A549 (cell line): Measurements from ENCODE around the gene TMEM207.

Source experiments
- CHD2 ChIP-seq: fragments of 150-350 bp; IDR thresholded peaks from 2 replicates; pipeline ENCODE4 v1.6.1; 2014; ENCODE audit warnings: low read length; ENCODE audit not compliant: partially characterized antibody
- EP300 ChIP-seq, 2 experiments: fragments of >200 bp; sonication (Bioruptor Twin); formaldehyde crosslinking; IDR thresholded peaks; 2 replicates in 1 of 2; 3 replicates in 1 of 2; pipeline ENCODE4 v1.6.1; 2016 to 2017
- FOSB ChIP-seq: fragments of 250-450 bp; sonication (Bioruptor Pico); IDR thresholded peaks from 2 replicates; pipeline ENCODE4 v1.5.0; 2020; ENCODE audit warnings: mild to moderate bottlenecking, moderate library complexity
- JUN ChIP-seq, 2 experiments: fragments of >200 bp; sonication (Bioruptor Twin); formaldehyde crosslinking; IDR thresholded peaks; 2 replicates in 1 of 2; 3 replicates in 1 of 2; pipeline ENCODE4 v1.6.1; 2016 to 2017
- KDM1A ChIP-seq: fragments of 200-600 bp; sonication (generic); IDR thresholded peaks from 2 replicates; pipeline ENCODE4 v1.6.1; 2016; ENCODE audit warnings: low read depth, mild to moderate bottlenecking
- MAZ ChIP-seq: fragments of 150-350 bp; IDR thresholded peaks from 2 replicates; pipeline ENCODE4 v1.6.1; 2014; ENCODE audit warnings: antibody characterized with exemption, low read depth, low read length, borderline replicate concordance
- POLR2A ChIP-seq: IDR thresholded peaks from 2 replicates; pipeline ENCODE4 v1.6.1; 2012; ENCODE audit warnings: mild to moderate bottlenecking, low read length
- POLR2AphosphoS2 ChIP-seq: conservative IDR thresholded peaks from 2 replicates; pipeline ENCODE4 v1.6.1; 2012; ENCODE audit warnings: low read length, improper control_type of control experiment, inconsistent platforms
- SMC3 ChIP-seq: fragments of >200 bp; sonication (Bioruptor Twin); formaldehyde crosslinking; IDR thresholded peaks from 3 replicates; pipeline ENCODE4 v1.6.1; 2018; ENCODE audit warnings: inconsistent platforms
- ZNF302 ChIP-seq: fragments of 250-450 bp; sonication (Bioruptor Pico); IDR thresholded peaks from 2 replicates; pipeline ENCODE4 v1.9.0; 2021; ENCODE audit warnings: inconsistent platforms, mild to moderate bottlenecking, moderate library complexity
- TF ChIP-seq, protein P1 (sequence below): fragments of >200 bp; sonication (Bioruptor Twin); formaldehyde crosslinking; IDR thresholded peaks from 3 replicates; pipeline ENCODE4 v1.5.1; 2016
- TF ChIP-seq, protein P2 (sequence below): fragments of 200-600 bp; sonication (generic); IDR thresholded peaks from 2 replicates; pipeline ENCODE4 v1.6.1; 2016; ENCODE audit warnings: antibody characterized with exemption, mild to moderate bottlenecking, moderate library complexity
- TF ChIP-seq, protein P3 (sequence below): fragments of 450-650 bp; IDR thresholded peaks from 2 replicates; pipeline ENCODE4 v1.6.1; 2014; ENCODE audit warnings: antibody characterized with exemption
- TF ChIP-seq, protein P4 (sequence below): IDR thresholded peaks from 2 replicates; pipeline ENCODE4 v1.6.1; 2012

DNA sequence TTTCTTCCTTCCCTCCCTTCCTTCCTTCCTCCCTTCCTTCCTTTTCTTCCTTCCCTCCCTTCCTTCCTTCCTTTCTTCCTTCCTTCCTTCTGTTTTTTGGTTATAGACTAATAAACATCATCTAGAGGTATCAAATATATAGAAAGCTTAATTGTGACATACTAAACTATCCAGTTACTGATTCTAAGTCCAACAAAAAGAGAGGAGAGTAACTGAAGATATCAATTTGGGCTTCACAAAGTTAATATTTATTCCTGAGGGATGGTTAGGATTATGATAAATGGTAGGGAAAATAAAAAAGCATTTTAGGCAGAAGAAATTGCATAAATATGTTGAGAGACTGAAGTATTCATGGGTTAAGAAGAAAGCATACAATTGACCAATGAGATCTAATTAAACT lies 69.5 kb downstream of the TMEM207 start:
- TF ChIP-seq, protein P1, sequence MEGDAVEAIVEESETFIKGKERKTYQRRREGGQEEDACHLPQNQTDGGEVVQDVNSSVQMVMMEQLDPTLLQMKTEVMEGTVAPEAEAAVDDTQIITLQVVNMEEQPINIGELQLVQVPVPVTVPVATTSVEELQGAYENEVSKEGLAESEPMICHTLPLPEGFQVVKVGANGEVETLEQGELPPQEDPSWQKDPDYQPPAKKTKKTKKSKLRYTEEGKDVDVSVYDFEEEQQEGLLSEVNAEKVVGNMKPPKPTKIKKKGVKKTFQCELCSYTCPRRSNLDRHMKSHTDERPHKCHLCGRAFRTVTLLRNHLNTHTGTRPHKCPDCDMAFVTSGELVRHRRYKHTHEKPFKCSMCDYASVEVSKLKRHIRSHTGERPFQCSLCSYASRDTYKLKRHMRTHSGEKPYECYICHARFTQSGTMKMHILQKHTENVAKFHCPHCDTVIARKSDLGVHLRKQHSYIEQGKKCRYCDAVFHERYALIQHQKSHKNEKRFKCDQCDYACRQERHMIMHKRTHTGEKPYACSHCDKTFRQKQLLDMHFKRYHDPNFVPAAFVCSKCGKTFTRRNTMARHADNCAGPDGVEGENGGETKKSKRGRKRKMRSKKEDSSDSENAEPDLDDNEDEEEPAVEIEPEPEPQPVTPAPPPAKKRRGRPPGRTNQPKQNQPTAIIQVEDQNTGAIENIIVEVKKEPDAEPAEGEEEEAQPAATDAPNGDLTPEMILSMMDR = no peak
- no peak for TF ChIP-seq SMC3
- no peak for TF ChIP-seq POLR2A
- TF ChIP-seq, protein P2, sequence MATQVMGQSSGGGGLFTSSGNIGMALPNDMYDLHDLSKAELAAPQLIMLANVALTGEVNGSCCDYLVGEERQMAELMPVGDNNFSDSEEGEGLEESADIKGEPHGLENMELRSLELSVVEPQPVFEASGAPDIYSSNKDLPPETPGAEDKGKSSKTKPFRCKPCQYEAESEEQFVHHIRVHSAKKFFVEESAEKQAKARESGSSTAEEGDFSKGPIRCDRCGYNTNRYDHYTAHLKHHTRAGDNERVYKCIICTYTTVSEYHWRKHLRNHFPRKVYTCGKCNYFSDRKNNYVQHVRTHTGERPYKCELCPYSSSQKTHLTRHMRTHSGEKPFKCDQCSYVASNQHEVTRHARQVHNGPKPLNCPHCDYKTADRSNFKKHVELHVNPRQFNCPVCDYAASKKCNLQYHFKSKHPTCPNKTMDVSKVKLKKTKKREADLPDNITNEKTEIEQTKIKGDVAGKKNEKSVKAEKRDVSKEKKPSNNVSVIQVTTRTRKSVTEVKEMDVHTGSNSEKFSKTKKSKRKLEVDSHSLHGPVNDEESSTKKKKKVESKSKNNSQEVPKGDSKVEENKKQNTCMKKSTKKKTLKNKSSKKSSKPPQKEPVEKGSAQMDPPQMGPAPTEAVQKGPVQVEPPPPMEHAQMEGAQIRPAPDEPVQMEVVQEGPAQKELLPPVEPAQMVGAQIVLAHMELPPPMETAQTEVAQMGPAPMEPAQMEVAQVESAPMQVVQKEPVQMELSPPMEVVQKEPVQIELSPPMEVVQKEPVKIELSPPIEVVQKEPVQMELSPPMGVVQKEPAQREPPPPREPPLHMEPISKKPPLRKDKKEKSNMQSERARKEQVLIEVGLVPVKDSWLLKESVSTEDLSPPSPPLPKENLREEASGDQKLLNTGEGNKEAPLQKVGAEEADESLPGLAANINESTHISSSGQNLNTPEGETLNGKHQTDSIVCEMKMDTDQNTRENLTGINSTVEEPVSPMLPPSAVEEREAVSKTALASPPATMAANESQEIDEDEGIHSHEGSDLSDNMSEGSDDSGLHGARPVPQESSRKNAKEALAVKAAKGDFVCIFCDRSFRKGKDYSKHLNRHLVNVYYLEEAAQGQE = no peak
- TF ChIP-seq, protein P3, sequence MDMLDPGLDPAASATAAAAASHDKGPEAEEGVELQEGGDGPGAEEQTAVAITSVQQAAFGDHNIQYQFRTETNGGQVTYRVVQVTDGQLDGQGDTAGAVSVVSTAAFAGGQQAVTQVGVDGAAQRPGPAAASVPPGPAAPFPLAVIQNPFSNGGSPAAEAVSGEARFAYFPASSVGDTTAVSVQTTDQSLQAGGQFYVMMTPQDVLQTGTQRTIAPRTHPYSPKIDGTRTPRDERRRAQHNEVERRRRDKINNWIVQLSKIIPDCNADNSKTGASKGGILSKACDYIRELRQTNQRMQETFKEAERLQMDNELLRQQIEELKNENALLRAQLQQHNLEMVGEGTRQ = no peak
- TF ChIP-seq, protein P4, sequence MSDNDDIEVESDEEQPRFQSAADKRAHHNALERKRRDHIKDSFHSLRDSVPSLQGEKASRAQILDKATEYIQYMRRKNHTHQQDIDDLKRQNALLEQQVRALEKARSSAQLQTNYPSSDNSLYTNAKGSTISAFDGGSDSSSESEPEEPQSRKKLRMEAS = no peak
- no peak for TF ChIP-seq JUN (IDR thresholded peaks at IDR 0.05)
- TF ChIP-seq CHD2 = no peak
- no peak for TF ChIP-seq KDM1A
- TF ChIP-seq POLR2AphosphoS2 = no peak
- no peak for TF ChIP-seq EP300 (IDR thresholded peaks at IDR 0.05)
- TF ChIP-seq ZNF302 (CRISPR knock-in tag) = no peak
- TF ChIP-seq FOSB (CRISPR knock-in tag) = no peak
- TF ChIP-seq MAZ = no peak
